Memory B cell (primary cell): ENCODE data around the gene FUT9.

ENCODE experiments used
- ATAC-seq: fragments of 150-1000 bp; cut with Tn5 transposase; 2 replicates; pipeline ENCODE4 v1.10.0; 2021; ENCODE audit warnings: low read depth, mild to moderate bottlenecking, moderate library complexity
- DNase-seq, 2 donors: peaks; one replicate each; pipeline ENCODE4 v3.0.0; 2022; ENCODE audit warnings: low spot score in 2 of 2
- H3K27ac Mint-ChIP-seq: one replicate; pipeline ENCODE4 v1.8.0; 2022; ENCODE audit warnings: mild to moderate bottlenecking, moderate library complexity, mixed read lengths
- H3K27me3 Mint-ChIP-seq: one replicate; pipeline ENCODE4 v1.8.0; 2022; ENCODE audit warnings: mixed read lengths
- H3K36me3 Mint-ChIP-seq: one replicate; pipeline ENCODE4 v1.8.0; 2022; ENCODE audit warnings: mild to moderate bottlenecking, mixed read lengths
- H3K4me1 Mint-ChIP-seq: one replicate; pipeline ENCODE4 v1.8.0; 2022; ENCODE audit warnings: mixed read lengths
- H3K4me3 Mint-ChIP-seq: one replicate; pipeline ENCODE4 v1.8.0; 2022; ENCODE audit warnings: mild to moderate bottlenecking, moderate library complexity, mixed read lengths
- H3K9me3 Mint-ChIP-seq: one replicate; pipeline ENCODE4 v1.8.0; 2022; ENCODE audit warnings: mixed read lengths

Gene FUT9

GRCh38 chr6:96101564-96101963 lies 85.8 kb downstream of the FUT9 start:
- H3K9me3 Mint-ChIP-seq = peaks cover 3% of the 10 kb centered on the region
- H3K27ac Mint-ChIP-seq = no peak overlapping the region
- H3K4me3 Mint-ChIP-seq = no peak overlapping the region
- DNase-seq (no peak), ATAC-seq (no peak)
- no peaks in the 10 kb centered on the region for H3K4me1 Mint-ChIP-seq
- H3K27me3 Mint-ChIP-seq = no peaks in the 10 kb centered on the region
- H3K36me3 Mint-ChIP-seq = no peaks in the 10 kb centered on the region

- no peaks in the 10 kb centered on the region for H3K36me3 Mint-ChIP-seq
- H3K4me3 Mint-ChIP-seq = no peak overlapping the region
- DNase-seq = no peak
- no peak for ATAC-seq
- no peak overlapping the region for H3K27ac Mint-ChIP-seq
- H3K9me3 Mint-ChIP-seq = peaks cover 1% of the 10 kb centered on the region
- no peaks in the 10 kb centered on the region for H3K27me3 Mint-ChIP-seq
- H3K4me1 Mint-ChIP-seq = no peaks in the 10 kb centered on the region
Measured at GRCh38 chr6:96104910-96105309, 89.1 kb downstream of the FUT9 start.

- H3K4me3 Mint-ChIP-seq = no peak overlapping the region
- H3K36me3 Mint-ChIP-seq = no peaks in the 10 kb centered on the region
- H3K9me3 Mint-ChIP-seq = peaks cover 1% of the 10 kb centered on the region
- ATAC-seq (no peak), DNase-seq (no peak)
- no peak overlapping the region for H3K27ac Mint-ChIP-seq
- no peaks in the 10 kb centered on the region for H3K27me3 Mint-ChIP-seq
- no peaks in the 10 kb centered on the region for H3K4me1 Mint-ChIP-seq
Measured at GRCh38 chr6:96110878-96111277, 95.1 kb downstream of the FUT9 start.

GRCh38 chr6:96116674-96117073 lies 100.9 kb downstream of the FUT9 start:
- ATAC-seq = no peak
- Mint-ChIP-seq H3K4me3 (no peak overlapping the region), H3K9me3 (no peaks in the 10 kb centered on the region), H3K27ac (no peak overlapping the region), H3K36me3 (no peaks in the 10 kb centered on the region), H3K27me3 (no peaks in the 10 kb centered on the region), H3K4me1 (no peaks in the 10 kb centered on the region)
- DNase-seq = no peak

GRCh38 chr6:96124778-96125177 lies 109.0 kb downstream of the FUT9 start:
- H3K27ac Mint-ChIP-seq = no peak overlapping the region
- H3K9me3 Mint-ChIP-seq = no peaks in the 10 kb centered on the region
- H3K4me3 Mint-ChIP-seq = no peak overlapping the region
- no peaks in the 10 kb centered on the region for H3K4me1 Mint-ChIP-seq
- DNase-seq (no peak), ATAC-seq (no peak)
- no peaks in the 10 kb centered on the region for H3K36me3 Mint-ChIP-seq
- no peaks in the 10 kb centered on the region for H3K27me3 Mint-ChIP-seq

- H3K4me1 Mint-ChIP-seq = no peaks in the 10 kb centered on the region
- H3K36me3 Mint-ChIP-seq = no peaks in the 10 kb centered on the region
- H3K27me3 Mint-ChIP-seq = no peaks in the 10 kb centered on the region
- DNase-seq = no peak
- no peak overlapping the region for H3K27ac Mint-ChIP-seq
- ATAC-seq = no peak
- H3K9me3 Mint-ChIP-seq = peaks cover 7% of the 10 kb centered on the region
- H3K4me3 Mint-ChIP-seq = no peak overlapping the region
Measured at GRCh38 chr6:96138406-96138805, 122.6 kb downstream of the FUT9 start.

GRCh38 chr6:96142142-96142541 lies 126.4 kb downstream of the FUT9 start:
- DNase-seq = no peak
- ATAC-seq = no peak
- Mint-ChIP-seq H3K4me1 (no peaks in the 10 kb centered on the region), H3K9me3 (peaks cover 10% of the 10 kb centered on the region), H3K36me3 (no peaks in the 10 kb centered on the region), H3K4me3 (no peak overlapping the region), H3K27ac (no peak overlapping the region), H3K27me3 (no peaks in the 10 kb centered on the region)

- no peak for ATAC-seq
Measured at GRCh38 chr6:96150431-96150830, 134.7 kb downstream of the FUT9 start.

GRCh38 chr6:96151707-96152106 lies 135.9 kb downstream of the FUT9 start:
- Mint-ChIP-seq H3K4me3 (no peak overlapping the region), H3K4me1 (no peaks in the 10 kb centered on the region), H3K9me3 (no peaks in the 10 kb centered on the region), H3K27ac (no peak overlapping the region), H3K36me3 (no peaks in the 10 kb centered on the region), H3K27me3 (peaks cover 2% of the 10 kb centered on the region)
- ATAC-seq = no peak
- DNase-seq = no peak

More at GRCh38 chr6:96150431-96150830, 134.7 kb downstream of the FUT9 start:
- Mint-ChIP-seq H3K4me1 (no peaks in the 10 kb centered on the region), H3K4me3 (no peak overlapping the region), H3K27me3 (peaks cover 2% of the 10 kb centered on the region), H3K9me3 (no peaks in the 10 kb centered on the region), H3K27ac (no peak overlapping the region), H3K36me3 (no peaks in the 10 kb centered on the region)
- no peak for DNase-seq

GRCh38 chr6:96152114-96152708 lies 136.4 kb downstream of the FUT9 start:
- no peak for ATAC-seq
- Mint-ChIP-seq H3K4me3 (no peak overlapping the region), H3K36me3 (no peaks in the 10 kb centered on the region), H3K27me3 (peaks cover 2% of the 10 kb centered on the region), H3K4me1 (no peaks in the 10 kb centered on the region), H3K9me3 (no peaks in the 10 kb centered on the region), H3K27ac (no peak overlapping the region)
- DNase-seq = no peak

GRCh38 chr6:96153775-96154174 lies 138.0 kb downstream of the FUT9 start:
- H3K27ac Mint-ChIP-seq = no peak overlapping the region
- DNase-seq = no peak
- no peaks in the 10 kb centered on the region for H3K4me1 Mint-ChIP-seq
- no peaks in the 10 kb centered on the region for H3K36me3 Mint-ChIP-seq
- H3K9me3 Mint-ChIP-seq = no peaks in the 10 kb centered on the region
- H3K4me3 Mint-ChIP-seq = no peak overlapping the region
- H3K27me3 Mint-ChIP-seq = peaks cover 2% of the 10 kb centered on the region
- no peak for ATAC-seq

GRCh38 chr6:96156425-96156824 lies 140.7 kb downstream of the FUT9 start:
- no peak for ATAC-seq
- no peak overlapping the region for H3K4me3 Mint-ChIP-seq

GRCh38 chr6:96157018-96157565 lies 141.3 kb downstream of the FUT9 start:
- no peaks in the 10 kb centered on the region for H3K36me3 Mint-ChIP-seq
- ATAC-seq = no peak

More at GRCh38 chr6:96156425-96156824, 140.7 kb downstream of the FUT9 start:
- Mint-ChIP-seq H3K27me3 (no peaks in the 10 kb centered on the region), H3K27ac (no peak overlapping the region), H3K4me1 (no peaks in the 10 kb centered on the region), H3K36me3 (no peaks in the 10 kb centered on the region), H3K9me3 (no peaks in the 10 kb centered on the region)
- DNase-seq = no peak

GRCh38 chr6:96162711-96163120 lies 146.9 kb downstream of the FUT9 start:
- ATAC-seq = no peak
- no peak overlapping the region for H3K27ac Mint-ChIP-seq
- H3K9me3 Mint-ChIP-seq = no peaks in the 10 kb centered on the region
- DNase-seq = no peak
- no peaks in the 10 kb centered on the region for H3K4me1 Mint-ChIP-seq
- H3K27me3 Mint-ChIP-seq = no peaks in the 10 kb centered on the region
- H3K36me3 Mint-ChIP-seq = no peaks in the 10 kb centered on the region
- no peak overlapping the region for H3K4me3 Mint-ChIP-seq

More at GRCh38 chr6:96157018-96157565, 141.3 kb downstream of the FUT9 start:
- Mint-ChIP-seq H3K9me3 (no peaks in the 10 kb centered on the region), H3K27ac (no peak overlapping the region), H3K4me3 (no peak overlapping the region), H3K27me3 (no peaks in the 10 kb centered on the region), H3K4me1 (no peaks in the 10 kb centered on the region)
- DNase-seq = no peak

GRCh38 chr6:96164802-96165201 lies 149.0 kb downstream of the FUT9 start:
- Mint-ChIP-seq H3K4me3 (no peak overlapping the region), H3K27me3 (no peaks in the 10 kb centered on the region), H3K36me3 (no peaks in the 10 kb centered on the region), H3K27ac (no peak overlapping the region), H3K9me3 (peaks cover 2% of the 10 kb centered on the region), H3K4me1 (no peaks in the 10 kb centered on the region)
- ATAC-seq (no peak), DNase-seq (no peak)
